ENCODE measurements around the gene FAM78B. TPM values are rescaled to one million over a fixed set of nuclear protein-coding genes. Genes with fewer than 3 reads are reported as not detected.

FAM78B gene
- total RNA-seq, 1 donor from 2014 or later: 66.0 TPM

DNA sequence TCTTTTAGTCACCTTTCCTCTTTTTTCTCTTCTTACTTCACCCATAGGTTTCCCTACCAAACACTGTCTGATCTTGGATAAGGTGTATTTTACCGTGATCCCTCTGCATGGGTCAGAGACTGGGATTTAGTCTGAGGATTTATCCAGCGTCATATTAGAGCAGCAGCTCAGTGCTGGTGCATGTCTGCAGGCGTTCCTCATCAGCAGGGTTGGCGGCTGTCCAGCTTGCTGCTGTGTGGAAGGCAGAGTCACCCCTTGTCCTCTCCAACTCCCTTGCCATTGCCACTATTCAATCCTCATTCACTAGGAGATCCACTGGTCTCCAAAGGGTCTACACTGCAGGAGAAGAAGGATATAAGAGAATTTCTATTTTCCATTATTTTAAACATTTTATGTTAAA, 7.3 kb upstream of the FAM78B start:
- Mint-ChIP-seq H3K36me3 (ENCODE audit: unreplicated experiment) (peaks cover 4% of the 10 kb centered on the region), H3K27ac (ENCODE audit: unreplicated experiment) (no peak overlapping the region), H3K27me3 (ENCODE audit: unreplicated experiment) (peaks cover 4% of the 10 kb centered on the region), H3K4me1 (ENCODE audit: low read depth, unreplicated experiment) (peaks cover 15% of the 10 kb centered on the region), H3K9me3 (ENCODE audit: unreplicated experiment) (peaks cover 2% of the 10 kb centered on the region), H3K4me3 (ENCODE audit: unreplicated experiment) (no peak overlapping the region)
- TF ChIP-seq, protein P1, sequence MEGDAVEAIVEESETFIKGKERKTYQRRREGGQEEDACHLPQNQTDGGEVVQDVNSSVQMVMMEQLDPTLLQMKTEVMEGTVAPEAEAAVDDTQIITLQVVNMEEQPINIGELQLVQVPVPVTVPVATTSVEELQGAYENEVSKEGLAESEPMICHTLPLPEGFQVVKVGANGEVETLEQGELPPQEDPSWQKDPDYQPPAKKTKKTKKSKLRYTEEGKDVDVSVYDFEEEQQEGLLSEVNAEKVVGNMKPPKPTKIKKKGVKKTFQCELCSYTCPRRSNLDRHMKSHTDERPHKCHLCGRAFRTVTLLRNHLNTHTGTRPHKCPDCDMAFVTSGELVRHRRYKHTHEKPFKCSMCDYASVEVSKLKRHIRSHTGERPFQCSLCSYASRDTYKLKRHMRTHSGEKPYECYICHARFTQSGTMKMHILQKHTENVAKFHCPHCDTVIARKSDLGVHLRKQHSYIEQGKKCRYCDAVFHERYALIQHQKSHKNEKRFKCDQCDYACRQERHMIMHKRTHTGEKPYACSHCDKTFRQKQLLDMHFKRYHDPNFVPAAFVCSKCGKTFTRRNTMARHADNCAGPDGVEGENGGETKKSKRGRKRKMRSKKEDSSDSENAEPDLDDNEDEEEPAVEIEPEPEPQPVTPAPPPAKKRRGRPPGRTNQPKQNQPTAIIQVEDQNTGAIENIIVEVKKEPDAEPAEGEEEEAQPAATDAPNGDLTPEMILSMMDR (IDR thresholded peaks at IDR 0.05; ENCODE audit: partially characterized antibody, unreplicated experiment): no peak
- DNase-seq: no peak

DNA sequence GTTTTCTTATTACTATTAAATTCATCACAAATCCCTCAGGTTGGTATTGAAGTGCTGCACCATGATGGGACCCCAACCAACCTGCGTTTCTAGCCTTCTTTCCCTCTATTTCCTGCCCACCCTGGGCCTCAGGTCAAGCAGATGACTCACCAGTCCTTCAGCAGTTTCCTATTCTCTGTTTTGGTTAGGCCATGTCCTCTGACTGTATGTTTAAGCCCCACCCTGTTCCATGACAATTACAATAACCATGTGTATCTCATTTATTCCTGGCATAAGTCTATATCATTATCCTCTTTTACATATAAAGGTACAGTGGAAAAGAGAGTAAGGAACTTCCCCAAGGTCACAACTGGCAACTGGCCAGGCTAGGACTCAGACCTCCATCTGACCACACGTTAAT, 5.3 kb upstream of the FAM78B start:
- H3K27me3 Mint-ChIP-seq (ENCODE audit: unreplicated experiment): peaks cover 6% of the 10 kb centered on the region
- no peak for DNase-seq
- H3K27ac Mint-ChIP-seq (ENCODE audit: unreplicated experiment): no peak overlapping the region
- peaks cover 11% of the 10 kb centered on the region for H3K9me3 Mint-ChIP-seq (ENCODE audit: unreplicated experiment)
- H3K4me1 Mint-ChIP-seq (ENCODE audit: low read depth, unreplicated experiment): peaks cover 26% of the 10 kb centered on the region
- no peak overlapping the region for H3K4me3 Mint-ChIP-seq (ENCODE audit: unreplicated experiment)
- peaks cover 4% of the 10 kb centered on the region for H3K36me3 Mint-ChIP-seq (ENCODE audit: unreplicated experiment)
- TF ChIP-seq, protein P1 (IDR thresholded peaks at IDR 0.05; ENCODE audit: partially characterized antibody, unreplicated experiment): no peak

DNA sequence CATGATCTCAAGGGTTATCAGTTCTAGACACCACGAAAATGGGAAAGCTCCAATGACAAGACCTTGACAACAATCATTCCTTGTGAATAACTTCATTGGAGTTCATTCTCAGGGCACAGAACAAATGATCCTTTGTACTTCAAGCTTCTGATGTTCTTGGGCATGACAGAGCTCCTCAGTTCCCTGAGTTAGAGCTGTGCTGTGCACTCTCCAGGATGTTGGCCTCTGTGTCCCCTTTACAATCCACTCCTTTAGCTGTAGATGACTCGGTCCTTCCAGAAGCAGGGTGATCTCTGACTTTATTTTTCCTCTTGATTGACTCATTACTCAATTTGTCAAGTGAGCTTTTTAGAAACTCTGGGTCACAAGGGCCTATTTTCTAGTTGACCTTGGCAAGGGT, 3.9 kb upstream of the FAM78B start:
- Mint-ChIP-seq H3K4me1 (ENCODE audit: low read depth, unreplicated experiment) (peaks cover 26% of the 10 kb centered on the region), H3K27ac (ENCODE audit: unreplicated experiment) (no peak overlapping the region), H3K27me3 (ENCODE audit: unreplicated experiment) (peaks cover 8% of the 10 kb centered on the region), H3K9me3 (ENCODE audit: unreplicated experiment) (peaks cover 10% of the 10 kb centered on the region), H3K4me3 (ENCODE audit: unreplicated experiment) (no peak overlapping the region), H3K36me3 (ENCODE audit: unreplicated experiment) (peaks cover 4% of the 10 kb centered on the region)
- TF ChIP-seq, protein P1 (IDR thresholded peaks at IDR 0.05; ENCODE audit: partially characterized antibody, unreplicated experiment): no peak
- no peak for DNase-seq

DNA sequence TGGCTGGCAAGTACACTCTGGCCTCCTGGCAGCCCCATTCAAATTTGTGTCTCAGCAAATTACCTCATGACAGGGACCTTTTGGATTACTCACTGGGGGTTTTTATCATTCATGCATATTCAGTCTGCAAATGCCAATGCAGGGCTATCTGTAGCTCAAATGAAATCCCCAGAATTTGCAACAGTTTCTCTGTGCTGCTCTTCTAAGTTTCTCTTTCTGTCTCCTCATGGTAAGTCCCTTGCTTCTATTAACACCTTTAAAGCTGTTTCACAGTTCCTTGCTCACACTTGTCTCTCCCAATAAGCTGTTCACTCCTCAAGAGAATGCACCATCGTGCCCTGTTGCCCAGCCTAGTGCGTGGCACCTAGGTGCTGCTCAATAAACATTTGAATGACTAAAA, 3.3 kb upstream of the FAM78B start:
- TF ChIP-seq, protein P1 (IDR thresholded peaks at IDR 0.05; ENCODE audit: partially characterized antibody, unreplicated experiment): no peak
- no peak for DNase-seq
- Mint-ChIP-seq H3K4me1 (ENCODE audit: low read depth, unreplicated experiment) (peaks cover 20% of the 10 kb centered on the region), H3K9me3 (ENCODE audit: unreplicated experiment) (peaks cover 13% of the 10 kb centered on the region), H3K27ac (ENCODE audit: unreplicated experiment) (no peak overlapping the region), H3K27me3 (ENCODE audit: unreplicated experiment) (peaks cover 11% of the 10 kb centered on the region), H3K4me3 (ENCODE audit: unreplicated experiment) (no peak overlapping the region), H3K36me3 (ENCODE audit: unreplicated experiment) (no peaks in the 10 kb centered on the region)

DNA sequence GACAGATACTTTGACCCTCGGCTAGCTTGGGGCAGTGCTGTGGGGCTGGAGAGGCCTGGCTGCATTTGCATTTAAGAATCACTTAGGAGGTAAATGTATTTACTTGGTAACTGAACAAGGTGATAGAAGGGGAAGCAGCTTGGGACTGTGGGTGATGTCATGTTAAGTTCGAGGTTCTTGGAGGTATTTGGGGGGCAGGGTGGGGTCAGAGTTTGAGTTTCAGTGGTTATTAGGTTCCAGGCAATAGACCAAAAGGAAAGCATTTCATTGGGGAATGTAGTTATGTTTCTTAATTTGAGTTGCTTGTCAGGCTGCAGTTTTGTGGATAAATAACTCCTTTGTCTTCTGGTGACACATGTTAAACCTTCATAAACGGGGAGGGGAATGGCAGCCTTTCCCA, 2.4 kb upstream of the FAM78B start:
- no peaks in the 10 kb centered on the region for H3K36me3 Mint-ChIP-seq (ENCODE audit: unreplicated experiment)
- no peak for DNase-seq
- no peak overlapping the region for H3K4me3 Mint-ChIP-seq (ENCODE audit: unreplicated experiment)
- H3K27me3 Mint-ChIP-seq (ENCODE audit: unreplicated experiment): peaks cover 11% of the 10 kb centered on the region
- H3K9me3 Mint-ChIP-seq (ENCODE audit: unreplicated experiment): peaks cover 14% of the 10 kb centered on the region
- H3K4me1 Mint-ChIP-seq (ENCODE audit: low read depth, unreplicated experiment): peaks cover 15% of the 10 kb centered on the region
- TF ChIP-seq, protein P1 (IDR thresholded peaks at IDR 0.05; ENCODE audit: partially characterized antibody, unreplicated experiment): no peak
- H3K27ac Mint-ChIP-seq (ENCODE audit: unreplicated experiment): no peak overlapping the region
